B cell (primary cell): Measurements from ENCODE around the gene ZNF620.
"Not testable (repeated sequence)": the region's sequence is repeated elsewhere in the genome, so short reads cannot be mapped to it uniquely, and the experiment has no call there.

ENCODE experiments used
- CTCF ChIP-seq: fragments of 200-600 bp; IDR thresholded peaks from one replicate; pipeline ENCODE4 v1.8.0; 2022; ENCODE audit warnings: antibody characterized with exemption, mild to moderate bottlenecking
- EZH2 ChIP-seq: IDR thresholded peaks from 2 replicates; pipeline ENCODE4 v1.6.1; 2012; ENCODE audit warnings: borderline replicate concordance, low read depth, mild to moderate bottlenecking, moderate library complexity, low read length; ENCODE audit not compliant: insufficient read depth, poor library complexity, severe bottlenecking

GRCh38 chr3:40460481-40460880 is 45.4 kb upstream of the ZNF620 start:
- not testable (repeated sequence) for TF ChIP-seq CTCF, EZH2
